GM23338 (cell line): ENCODE data around the gene ZSWIM1.

Experiments used
- CREB1 ChIP-seq: fragments of 250-450 bp; sonication (Bioruptor Pico); IDR thresholded peaks from 2 replicates; pipeline ENCODE4 v1.5.0; 2020; ENCODE audit warnings: low read depth, mild to moderate bottlenecking, moderate library complexity
- EZH2 ChIP-seq: fragments of 200-600 bp; sonication (generic); IDR thresholded peaks from one replicate; pipeline ENCODE4 v1.8.0; 2017; ENCODE audit warnings: antibody characterized with exemption, mild to moderate bottlenecking, low read depth; ENCODE audit not compliant: unreplicated experiment
- EZH2phosphoT487 ChIP-seq: fragments of 200-600 bp; sonication (generic); IDR thresholded peaks from one replicate; pipeline ENCODE4 v1.8.1; 2018; ENCODE audit warnings: antibody characterized with exemption; ENCODE audit not compliant: unreplicated experiment
- JUNB ChIP-seq: IDR thresholded peaks from one replicate; pipeline ENCODE4 v1.6.1; 2016; ENCODE audit warnings: antibody characterized with exemption; ENCODE audit not compliant: unreplicated experiment
- NANOG ChIP-seq: IDR thresholded peaks from 2 replicates; pipeline ENCODE4 v1.6.1; 2016; ENCODE audit warnings: antibody characterized with exemption, borderline replicate concordance
- POLR2AphosphoS5 ChIP-seq: IDR thresholded peaks from 2 replicates; pipeline ENCODE4 v1.6.1; 2016; ENCODE audit warnings: antibody characterized with exemption, low read depth
- STAT1 ChIP-seq: IDR thresholded peaks from one replicate; pipeline ENCODE4 v1.6.1; 2016; ENCODE audit warnings: antibody characterized with exemption; ENCODE audit not compliant: unreplicated experiment
- ZNF331 ChIP-seq: fragments of 250-450 bp; sonication (Bioruptor Pico); IDR thresholded peaks from 2 replicates; pipeline ENCODE4 v1.5.0; 2020; ENCODE audit warnings: low read depth, mild to moderate bottlenecking, moderate library complexity
- TF ChIP-seq, protein P1 (sequence below), 2 experiments: fragments of 200-600 bp in 1 of 2; sonication (generic) in 1 of 2; conservative IDR thresholded peaks; 2 replicates each; pipeline versions ENCODE4 v1.5.1 to v1.6.1; 2016 to 2017; ENCODE audit warnings: antibody characterized with exemption in 2 of 2, low read depth in 2 of 2, mild to moderate bottlenecking in 2 of 2, moderate library complexity in 1 of 2
- TF ChIP-seq, protein P2 (sequence below): IDR thresholded peaks from one replicate; pipeline ENCODE4 v1.6.1; 2018; ENCODE audit warnings: antibody characterized with exemption; ENCODE audit not compliant: unreplicated experiment
- TF ChIP-seq, protein P3 (sequence below): IDR thresholded peaks from 2 replicates; pipeline ENCODE4 v1.6.1; 2016; ENCODE audit warnings: antibody characterized with exemption
- TF ChIP-seq, protein P4 (sequence below): fragments of 250-450 bp; sonication (Bioruptor Pico); IDR thresholded peaks from 2 replicates; pipeline ENCODE4 v1.5.0; 2020; ENCODE audit warnings: mild to moderate bottlenecking, moderate library complexity

DNA sequence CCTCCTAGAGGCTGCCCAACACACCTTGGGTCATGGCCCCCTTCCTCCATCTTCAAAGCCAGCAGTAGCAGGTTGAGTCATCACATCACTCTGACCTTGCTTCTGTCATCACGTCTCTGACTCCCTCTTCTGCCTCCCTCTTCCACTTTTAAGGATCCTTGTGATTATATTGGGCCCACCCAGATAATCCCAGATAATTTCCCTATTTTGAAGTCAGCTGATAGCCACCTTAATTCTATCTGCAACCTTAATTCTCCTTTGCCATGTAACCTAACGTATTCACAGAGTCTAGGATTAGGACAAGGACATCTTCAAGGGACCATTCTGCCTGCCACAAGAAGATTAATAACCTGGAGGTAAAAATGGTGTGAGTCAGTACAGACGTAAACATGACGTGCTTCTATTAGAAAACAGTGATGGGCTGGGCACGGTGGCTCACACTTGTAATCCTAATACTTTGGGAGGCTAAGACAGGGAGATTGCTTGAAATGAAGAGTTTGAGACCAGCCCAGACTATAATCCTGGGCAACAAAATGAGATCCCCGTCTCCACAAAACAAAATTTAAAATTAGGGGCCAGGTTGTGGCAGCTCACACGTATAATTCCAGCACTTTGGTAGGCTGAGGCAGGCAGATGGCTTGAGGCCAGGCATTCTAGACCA is 20.3 kb upstream of the ZSWIM1 start:
- TF ChIP-seq, protein P1, sequence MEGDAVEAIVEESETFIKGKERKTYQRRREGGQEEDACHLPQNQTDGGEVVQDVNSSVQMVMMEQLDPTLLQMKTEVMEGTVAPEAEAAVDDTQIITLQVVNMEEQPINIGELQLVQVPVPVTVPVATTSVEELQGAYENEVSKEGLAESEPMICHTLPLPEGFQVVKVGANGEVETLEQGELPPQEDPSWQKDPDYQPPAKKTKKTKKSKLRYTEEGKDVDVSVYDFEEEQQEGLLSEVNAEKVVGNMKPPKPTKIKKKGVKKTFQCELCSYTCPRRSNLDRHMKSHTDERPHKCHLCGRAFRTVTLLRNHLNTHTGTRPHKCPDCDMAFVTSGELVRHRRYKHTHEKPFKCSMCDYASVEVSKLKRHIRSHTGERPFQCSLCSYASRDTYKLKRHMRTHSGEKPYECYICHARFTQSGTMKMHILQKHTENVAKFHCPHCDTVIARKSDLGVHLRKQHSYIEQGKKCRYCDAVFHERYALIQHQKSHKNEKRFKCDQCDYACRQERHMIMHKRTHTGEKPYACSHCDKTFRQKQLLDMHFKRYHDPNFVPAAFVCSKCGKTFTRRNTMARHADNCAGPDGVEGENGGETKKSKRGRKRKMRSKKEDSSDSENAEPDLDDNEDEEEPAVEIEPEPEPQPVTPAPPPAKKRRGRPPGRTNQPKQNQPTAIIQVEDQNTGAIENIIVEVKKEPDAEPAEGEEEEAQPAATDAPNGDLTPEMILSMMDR (conservative IDR thresholded peaks at IDR 0.05; ENCODE audit: low read depth in 2 of 2): no peak
- TF ChIP-seq EZH2 (no peak), ZNF331 (CRISPR knock-in tag) (no peak), POLR2AphosphoS5 (no peak), CREB1 (CRISPR knock-in tag) (no peak), JUNB (no peak), EZH2phosphoT487 (no peak), STAT1 (no peak), NANOG (no peak)
- TF ChIP-seq, protein P2, sequence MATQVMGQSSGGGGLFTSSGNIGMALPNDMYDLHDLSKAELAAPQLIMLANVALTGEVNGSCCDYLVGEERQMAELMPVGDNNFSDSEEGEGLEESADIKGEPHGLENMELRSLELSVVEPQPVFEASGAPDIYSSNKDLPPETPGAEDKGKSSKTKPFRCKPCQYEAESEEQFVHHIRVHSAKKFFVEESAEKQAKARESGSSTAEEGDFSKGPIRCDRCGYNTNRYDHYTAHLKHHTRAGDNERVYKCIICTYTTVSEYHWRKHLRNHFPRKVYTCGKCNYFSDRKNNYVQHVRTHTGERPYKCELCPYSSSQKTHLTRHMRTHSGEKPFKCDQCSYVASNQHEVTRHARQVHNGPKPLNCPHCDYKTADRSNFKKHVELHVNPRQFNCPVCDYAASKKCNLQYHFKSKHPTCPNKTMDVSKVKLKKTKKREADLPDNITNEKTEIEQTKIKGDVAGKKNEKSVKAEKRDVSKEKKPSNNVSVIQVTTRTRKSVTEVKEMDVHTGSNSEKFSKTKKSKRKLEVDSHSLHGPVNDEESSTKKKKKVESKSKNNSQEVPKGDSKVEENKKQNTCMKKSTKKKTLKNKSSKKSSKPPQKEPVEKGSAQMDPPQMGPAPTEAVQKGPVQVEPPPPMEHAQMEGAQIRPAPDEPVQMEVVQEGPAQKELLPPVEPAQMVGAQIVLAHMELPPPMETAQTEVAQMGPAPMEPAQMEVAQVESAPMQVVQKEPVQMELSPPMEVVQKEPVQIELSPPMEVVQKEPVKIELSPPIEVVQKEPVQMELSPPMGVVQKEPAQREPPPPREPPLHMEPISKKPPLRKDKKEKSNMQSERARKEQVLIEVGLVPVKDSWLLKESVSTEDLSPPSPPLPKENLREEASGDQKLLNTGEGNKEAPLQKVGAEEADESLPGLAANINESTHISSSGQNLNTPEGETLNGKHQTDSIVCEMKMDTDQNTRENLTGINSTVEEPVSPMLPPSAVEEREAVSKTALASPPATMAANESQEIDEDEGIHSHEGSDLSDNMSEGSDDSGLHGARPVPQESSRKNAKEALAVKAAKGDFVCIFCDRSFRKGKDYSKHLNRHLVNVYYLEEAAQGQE: no peak
- TF ChIP-seq, protein P3, sequence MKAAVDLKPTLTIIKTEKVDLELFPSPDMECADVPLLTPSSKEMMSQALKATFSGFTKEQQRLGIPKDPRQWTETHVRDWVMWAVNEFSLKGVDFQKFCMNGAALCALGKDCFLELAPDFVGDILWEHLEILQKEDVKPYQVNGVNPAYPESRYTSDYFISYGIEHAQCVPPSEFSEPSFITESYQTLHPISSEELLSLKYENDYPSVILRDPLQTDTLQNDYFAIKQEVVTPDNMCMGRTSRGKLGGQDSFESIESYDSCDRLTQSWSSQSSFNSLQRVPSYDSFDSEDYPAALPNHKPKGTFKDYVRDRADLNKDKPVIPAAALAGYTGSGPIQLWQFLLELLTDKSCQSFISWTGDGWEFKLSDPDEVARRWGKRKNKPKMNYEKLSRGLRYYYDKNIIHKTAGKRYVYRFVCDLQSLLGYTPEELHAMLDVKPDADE: no peak
- TF ChIP-seq, protein P4, sequence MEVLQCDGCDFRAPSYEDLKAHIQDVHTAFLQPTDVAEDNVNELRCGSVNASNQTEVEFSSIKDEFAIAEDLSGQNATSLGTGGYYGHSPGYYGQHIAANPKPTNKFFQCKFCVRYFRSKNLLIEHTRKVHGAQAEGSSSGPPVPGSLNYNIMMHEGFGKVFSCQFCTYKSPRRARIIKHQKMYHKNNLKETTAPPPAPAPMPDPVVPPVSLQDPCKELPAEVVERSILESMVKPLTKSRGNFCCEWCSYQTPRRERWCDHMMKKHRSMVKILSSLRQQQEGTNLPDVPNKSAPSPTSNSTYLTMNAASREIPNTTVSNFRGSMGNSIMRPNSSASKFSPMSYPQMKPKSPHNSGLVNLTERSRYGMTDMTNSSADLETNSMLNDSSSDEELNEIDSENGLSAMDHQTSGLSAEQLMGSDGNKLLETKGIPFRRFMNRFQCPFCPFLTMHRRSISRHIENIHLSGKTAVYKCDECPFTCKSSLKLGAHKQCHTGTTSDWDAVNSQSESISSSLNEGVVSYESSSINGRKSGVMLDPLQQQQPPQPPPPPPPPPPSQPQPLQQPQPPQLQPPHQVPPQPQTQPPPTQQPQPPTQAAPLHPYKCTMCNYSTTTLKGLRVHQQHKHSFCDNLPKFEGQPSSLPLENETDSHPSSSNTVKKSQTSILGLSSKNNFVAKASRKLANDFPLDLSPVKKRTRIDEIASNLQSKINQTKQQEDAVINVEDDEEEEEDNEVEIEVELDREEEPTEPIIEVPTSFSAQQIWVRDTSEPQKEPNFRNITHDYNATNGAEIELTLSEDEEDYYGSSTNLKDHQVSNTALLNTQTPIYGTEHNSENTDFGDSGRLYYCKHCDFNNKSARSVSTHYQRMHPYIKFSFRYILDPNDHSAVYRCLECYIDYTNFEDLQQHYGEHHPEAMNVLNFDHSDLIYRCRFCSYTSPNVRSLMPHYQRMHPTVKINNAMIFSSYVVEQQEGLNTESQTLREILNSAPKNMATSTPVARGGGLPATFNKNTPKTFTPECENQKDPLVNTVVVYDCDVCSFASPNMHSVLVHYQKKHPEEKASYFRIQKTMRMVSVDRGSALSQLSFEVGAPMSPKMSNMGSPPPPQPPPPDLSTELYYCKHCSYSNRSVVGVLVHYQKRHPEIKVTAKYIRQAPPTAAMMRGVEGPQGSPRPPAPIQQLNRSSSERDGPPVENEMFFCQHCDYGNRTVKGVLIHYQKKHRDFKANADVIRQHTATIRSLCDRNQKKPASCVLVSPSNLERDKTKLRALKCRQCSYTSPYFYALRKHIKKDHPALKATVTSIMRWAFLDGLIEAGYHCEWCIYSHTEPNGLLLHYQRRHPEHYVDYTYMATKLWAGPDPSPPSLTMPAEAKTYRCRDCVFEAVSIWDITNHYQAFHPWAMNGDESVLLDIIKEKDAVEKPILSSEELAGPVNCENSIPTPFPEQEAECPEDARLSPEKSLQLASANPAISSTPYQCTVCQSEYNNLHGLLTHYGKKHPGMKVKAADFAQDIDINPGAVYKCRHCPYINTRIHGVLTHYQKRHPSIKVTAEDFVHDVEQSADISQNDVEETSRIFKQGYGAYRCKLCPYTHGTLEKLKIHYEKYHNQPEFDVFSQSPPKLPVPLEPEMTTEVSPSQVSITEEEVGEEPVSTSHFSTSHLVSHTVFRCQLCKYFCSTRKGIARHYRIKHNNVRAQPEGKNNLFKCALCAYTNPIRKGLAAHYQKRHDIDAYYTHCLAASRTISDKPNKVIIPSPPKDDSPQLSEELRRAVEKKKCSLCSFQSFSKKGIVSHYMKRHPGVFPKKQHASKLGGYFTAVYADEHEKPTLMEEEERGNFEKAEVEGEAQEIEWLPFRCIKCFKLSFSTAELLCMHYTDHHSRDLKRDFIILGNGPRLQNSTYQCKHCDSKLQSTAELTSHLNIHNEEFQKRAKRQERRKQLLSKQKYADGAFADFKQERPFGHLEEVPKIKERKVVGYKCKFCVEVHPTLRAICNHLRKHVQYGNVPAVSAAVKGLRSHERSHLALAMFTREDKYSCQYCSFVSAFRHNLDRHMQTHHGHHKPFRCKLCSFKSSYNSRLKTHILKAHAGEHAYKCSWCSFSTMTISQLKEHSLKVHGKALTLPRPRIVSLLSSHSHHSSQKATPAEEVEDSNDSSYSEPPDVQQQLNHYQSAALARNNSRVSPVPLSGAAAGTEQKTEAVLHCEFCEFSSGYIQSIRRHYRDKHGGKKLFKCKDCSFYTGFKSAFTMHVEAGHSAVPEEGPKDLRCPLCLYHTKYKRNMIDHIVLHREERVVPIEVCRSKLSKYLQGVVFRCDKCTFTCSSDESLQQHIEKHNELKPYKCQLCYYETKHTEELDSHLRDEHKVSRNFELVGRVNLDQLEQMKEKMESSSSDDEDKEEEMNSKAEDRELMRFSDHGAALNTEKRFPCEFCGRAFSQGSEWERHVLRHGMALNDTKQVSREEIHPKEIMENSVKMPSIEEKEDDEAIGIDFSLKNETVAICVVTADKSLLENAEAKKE (CRISPR knock-in tag): no peak
